NT2/D1 (cell line): ENCODE measurements around the gene OGDHL.
"Not testable (repeated sequence)": the region's sequence is repeated elsewhere in the genome, so short reads cannot be mapped to it uniquely, and the experiment has no call there.

Source experiments
- DNase-seq: peaks from one replicate; pipeline ENCODE4 v3.0.0-alpha.2; 2011; ENCODE audit warnings: low read depth, low spot score
- H3K27me3 ChIP-seq: 2 replicates; pipeline ENCODE4 v1.6.0; 2011; ENCODE audit warnings: mild to moderate bottlenecking; ENCODE audit not compliant: insufficient read length, insufficient read depth
- H3K36me3 ChIP-seq: 2 replicates; pipeline ENCODE4 v1.6.1; 2011; ENCODE audit warnings: mild to moderate bottlenecking, low read length, mixed read lengths; ENCODE audit not compliant: insufficient read depth, insufficient read length
- H3K4me1 ChIP-seq: 2 replicates; pipeline ENCODE4 v1.5.1; 2011; ENCODE audit not compliant: insufficient read depth, insufficient read length
- H3K4me3 ChIP-seq: 2 replicates; pipeline ENCODE4 v1.5.1; 2011; ENCODE audit warnings: low read depth; ENCODE audit not compliant: insufficient read length
- H3K9ac ChIP-seq: 2 replicates; pipeline ENCODE4 v1.6.0; 2011; ENCODE audit warnings: low read depth; ENCODE audit not compliant: insufficient read length
- H3K9me3 ChIP-seq: 2 replicates; pipeline ENCODE4 v1.5.1; 2011; ENCODE audit warnings: mild to moderate bottlenecking, low read length; ENCODE audit not compliant: insufficient read depth
- SUZ12 ChIP-seq: IDR thresholded peaks from 2 replicates; pipeline ENCODE4 v1.6.1; 2011; ENCODE audit not compliant: insufficient read length, insufficient read depth; ENCODE audit errors: extremely low read depth
- YY1 ChIP-seq: IDR thresholded peaks from 2 replicates; pipeline ENCODE4 v1.6.1; 2011; ENCODE audit not compliant: insufficient read length, insufficient read depth
- ZNF274 ChIP-seq: IDR thresholded peaks from 2 replicates; pipeline ENCODE4 v1.6.1; 2011; ENCODE audit warnings: mild to moderate bottlenecking, low read depth, low read length

OGDHL gene

DNA sequence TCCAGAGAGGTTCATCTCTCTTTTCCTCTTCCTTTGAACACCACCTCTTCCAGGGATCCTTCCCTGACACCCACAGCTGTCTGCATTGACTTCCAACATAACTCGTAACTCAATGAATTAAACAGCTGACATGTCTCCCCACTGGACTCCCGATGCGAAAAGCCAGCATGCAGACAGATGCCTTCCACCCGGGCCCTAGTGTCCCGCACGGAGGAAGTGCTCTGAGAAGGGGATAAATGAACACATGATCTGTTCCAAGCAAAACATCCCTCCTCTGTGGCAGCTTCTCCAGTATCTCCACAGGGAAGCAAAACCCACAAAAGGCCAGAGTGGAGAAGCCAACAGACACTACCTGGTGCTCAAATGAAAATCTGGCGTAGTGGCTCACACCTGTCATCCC, 28.3 kb downstream of the OGDHL start:
- no peak overlapping the region for H3K9ac ChIP-seq
- no peaks in the 10 kb centered on the region for H3K27me3 ChIP-seq
- H3K4me1 ChIP-seq: no peaks in the 10 kb centered on the region
- no peaks in the 10 kb centered on the region for H3K9me3 ChIP-seq
- no peak overlapping the region for H3K4me3 ChIP-seq
- TF ChIP-seq YY1: no peak
- no peak for TF ChIP-seq SUZ12
- peaks cover 14% of the 10 kb centered on the region for H3K36me3 ChIP-seq
- DNase-seq: no peak

DNA sequence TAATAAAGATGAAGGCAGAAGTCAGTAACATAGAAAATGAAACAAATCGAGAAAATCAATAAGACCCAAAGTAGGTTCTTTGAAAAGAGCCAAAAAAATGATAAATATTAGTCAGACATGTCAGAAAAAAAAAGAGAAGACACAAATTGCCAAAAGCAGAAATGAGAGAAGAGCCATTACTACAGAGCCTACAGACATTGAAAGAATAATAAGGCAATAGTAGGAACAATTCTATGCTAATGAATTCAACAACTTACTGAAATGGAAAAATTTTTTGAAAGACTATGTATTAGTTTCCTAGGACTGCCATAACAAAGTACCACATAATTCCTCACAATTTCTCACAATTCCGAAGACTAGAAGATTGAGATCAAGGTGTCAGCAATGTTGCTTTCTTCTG, 35.5 kb downstream of the OGDHL start:
- Histone ChIP-seq H3K9ac (no peak overlapping the region), H3K9me3 (no peaks in the 10 kb centered on the region), H3K4me3 (no peak overlapping the region), H3K27me3 (no peaks in the 10 kb centered on the region), H3K4me1 (no peaks in the 10 kb centered on the region), H3K36me3 (no peaks in the 10 kb centered on the region)
- TF ChIP-seq YY1 (no peak), ZNF274 (no peak), SUZ12 (no peak)
- no peak for DNase-seq

- not testable (repeated sequence) for H3K36me3 ChIP-seq, DNase-seq, H3K4me3 ChIP-seq, H3K4me1 ChIP-seq, H3K27me3 ChIP-seq, H3K9ac ChIP-seq
- peaks cover 14% of the 10 kb centered on the region for H3K9me3 ChIP-seq
Observed at GRCh38 chr10:49715157-49715556, 47.0 kb downstream of the OGDHL start.

- H3K27me3 ChIP-seq: no peaks in the 10 kb centered on the region
- TF ChIP-seq SUZ12 (no peak), ZNF274 (no peak), YY1 (no peak)
- DNase-seq: no peak
- no peak overlapping the region for H3K9ac ChIP-seq
- H3K36me3 ChIP-seq: no peaks in the 10 kb centered on the region
- H3K4me1 ChIP-seq: no peaks in the 10 kb centered on the region
- H3K4me3 ChIP-seq: no peak overlapping the region
- peaks cover 14% of the 10 kb centered on the region for H3K9me3 ChIP-seq
Observed at GRCh38 chr10:49713266-49713665, 48.9 kb downstream of the OGDHL start.

GRCh38 chr10:49711481-49711880, 50.6 kb downstream of the OGDHL start:
- no peak overlapping the region for H3K4me3 ChIP-seq
- H3K4me1 ChIP-seq: no peaks in the 10 kb centered on the region
- no peaks in the 10 kb centered on the region for H3K27me3 ChIP-seq
- H3K9me3 ChIP-seq: peaks cover 14% of the 10 kb centered on the region
- no peak for DNase-seq
- no peak for TF ChIP-seq YY1
- no peak for TF ChIP-seq ZNF274
- no peak for TF ChIP-seq SUZ12
- no peak overlapping the region for H3K9ac ChIP-seq
- no peaks in the 10 kb centered on the region for H3K36me3 ChIP-seq

GRCh38 chr10:49710966-49711365, 51.2 kb downstream of the OGDHL start:
- Histone ChIP-seq H3K4me3 (no peak overlapping the region), H3K9ac (no peak overlapping the region), H3K9me3 (peaks cover 14% of the 10 kb centered on the region), H3K4me1 (no peaks in the 10 kb centered on the region), H3K36me3 (no peaks in the 10 kb centered on the region), H3K27me3 (no peaks in the 10 kb centered on the region)
- TF ChIP-seq YY1 (no peak), SUZ12 (no peak), ZNF274 (no peak)
- no peak for DNase-seq

GRCh38 chr10:49709934-49710333, 52.2 kb downstream of the OGDHL start:
- no peak overlapping the region for H3K4me3 ChIP-seq
- no peaks in the 10 kb centered on the region for H3K36me3 ChIP-seq
- no peak for TF ChIP-seq ZNF274
- TF ChIP-seq YY1: no peak
- TF ChIP-seq SUZ12: no peak
- no peaks in the 10 kb centered on the region for H3K27me3 ChIP-seq
- no peaks in the 10 kb centered on the region for H3K4me1 ChIP-seq
- DNase-seq: no peak
- H3K9me3 ChIP-seq: peaks cover 16% of the 10 kb centered on the region
- H3K9ac ChIP-seq: no peak overlapping the region

DNA sequence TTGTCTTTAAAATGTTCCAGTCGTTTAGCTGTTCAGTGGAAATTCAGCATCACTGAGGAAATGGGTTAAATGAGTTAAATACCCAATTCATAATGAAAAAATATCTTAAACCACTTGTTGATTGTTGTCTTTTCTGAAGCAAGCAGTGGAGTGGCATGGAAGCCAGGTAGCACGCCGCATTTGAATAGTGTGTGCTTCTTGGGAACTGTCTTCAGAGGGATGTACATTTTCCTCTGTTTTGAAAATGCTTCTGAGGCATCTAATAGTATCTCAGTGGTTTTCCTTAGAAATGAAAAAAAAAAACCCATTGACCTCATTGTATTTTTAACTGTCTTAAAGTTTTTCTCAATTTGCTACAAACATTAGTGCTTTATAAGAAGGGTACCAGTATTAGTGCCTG, 54.5 kb downstream of the OGDHL start:
- TF ChIP-seq ZNF274: no peak
- no peak for TF ChIP-seq SUZ12
- DNase-seq: no peak
- H3K9me3 ChIP-seq: peaks cover 10% of the 10 kb centered on the region
- no peaks in the 10 kb centered on the region for H3K27me3 ChIP-seq
- no peaks in the 10 kb centered on the region for H3K4me1 ChIP-seq
- H3K4me3 ChIP-seq: no peak overlapping the region
- H3K36me3 ChIP-seq: no peaks in the 10 kb centered on the region
- H3K9ac ChIP-seq: no peak overlapping the region
